OCI-LY7 (cell line): ENCODE measurements around the gene SLC22A9. TPM values are rescaled to one million over a fixed set of nuclear protein-coding genes. Genes with fewer than 3 reads are reported as not detected.
"Not testable (repeated sequence)": the region's sequence is repeated elsewhere in the genome, so short reads cannot be mapped to it uniquely, and the experiment has no call there.

Experiments
- Bru-seq: library from RNA; stranded (reverse); fragments of 400-500 nt; gene quantifications from one replicate; lab custom pipeline; 2021; lab: Mats Ljungman, UMichigan
- BruChase-seq, 2 experiments: library from RNA; stranded (reverse); fragments of 400-500 nt; gene quantifications; one replicate each; lab custom pipeline; 2021; lab: Mats Ljungman, UMichigan
- BruUV-seq: library from RNA; stranded (reverse); fragments of 400-500 nt; replicated peaks from 2 replicates; lab custom pipeline; 2021; lab: Mats Ljungman, UMichigan
- CTCF ChIA-PET: fragments of 300-600 bp; sonication (Branson Sonifier 250); formaldehyde crosslinking; loops from one replicate; lab custom pipeline; 2022; ENCODE audit warnings: antibody characterized with exemption; ENCODE audit not compliant: unreplicated experiment; lab: Charles Lee
- POLR2A ChIA-PET: fragments of 300-600 bp; sonication (Branson Sonifier 250); formaldehyde crosslinking; loops from one replicate; lab custom pipeline; 2022; ENCODE audit warnings: antibody characterized with exemption; lab: Charles Lee
- DNase-seq: peaks from one replicate; pipeline ENCODE4 v3.0.0-alpha.2; 2015; ENCODE audit warnings: low spot score
- H2AFZ ChIP-seq: fragments of 200-600 bp; sonication (generic), shearing (Covaris generic); 2 replicates; pipeline ENCODE4 v1.6.1; 2014; ENCODE audit warnings: mild to moderate bottlenecking, antibody characterized with exemption, low read length, moderate library complexity
- H3K27ac ChIP-seq: fragments of 200-600 bp; sonication (generic); 2 replicates; pipeline ENCODE4 v1.5.1; 2014; ENCODE audit warnings: mixed run types, low read depth, mild to moderate bottlenecking, moderate library complexity, low read length, inconsistent platforms; ENCODE audit not compliant: poor library complexity, severe bottlenecking
- H3K36me3 ChIP-seq: fragments of 200-600 bp; sonication (generic); 2 replicates; pipeline ENCODE4 v1.6.1; 2014; ENCODE audit warnings: mild to moderate bottlenecking, antibody characterized with exemption, low read length, moderate library complexity, mixed read lengths; ENCODE audit not compliant: insufficient read depth
- H3K4me1 ChIP-seq: fragments of 200-600 bp; sonication (generic); 2 replicates; pipeline ENCODE4 v1.5.1; 2014; ENCODE audit warnings: mild to moderate bottlenecking, low read length; ENCODE audit not compliant: insufficient read depth, poor library complexity, severe bottlenecking
- H3K4me2 ChIP-seq: fragments of 200-600 bp; sonication (generic); 2 replicates; pipeline ENCODE4 v1.6.1; 2014; ENCODE audit warnings: mild to moderate bottlenecking, low read length
- H3K4me3 ChIP-seq: fragments of 200-600 bp; sonication (generic); 2 replicates; pipeline ENCODE4 v1.5.1; 2014; ENCODE audit warnings: mild to moderate bottlenecking, low read depth, low read length; ENCODE audit not compliant: poor library complexity, severe bottlenecking
- H3K79me2 ChIP-seq: fragments of 200-600 bp; sonication (generic); 2 replicates; pipeline ENCODE4 v1.6.1; 2016; ENCODE audit warnings: low read depth, mild to moderate bottlenecking, low read length, moderate library complexity, mixed read lengths; ENCODE audit not compliant: insufficient read depth
- H3K9me2 ChIP-seq: fragments of 200-600 bp; sonication (generic); 2 replicates; pipeline ENCODE4 v1.6.1; 2016; ENCODE audit warnings: mild to moderate bottlenecking, low read length, mixed read lengths; ENCODE audit not compliant: insufficient read depth
- H3K9me3 ChIP-seq: fragments of 200-600 bp; sonication (generic); 2 replicates; pipeline ENCODE4 v1.6.1; 2014; ENCODE audit warnings: mild to moderate bottlenecking, mixed run types, low read length, mixed read lengths
- H4K20me1 ChIP-seq: fragments of 200-600 bp; sonication (generic); 2 replicates; pipeline ENCODE4 v1.6.1; 2014; ENCODE audit warnings: mild to moderate bottlenecking, antibody characterized with exemption, low read length, moderate library complexity, mixed read lengths; ENCODE audit not compliant: insufficient read depth
- CTCF ChIP-seq: fragments of 200-600 bp; sonication (generic); conservative IDR thresholded peaks from 2 replicates; pipeline ENCODE4 v1.5.1; 2014; ENCODE audit warnings: mild to moderate bottlenecking, antibody characterized with exemption, low read length, moderate library complexity, mixed read lengths
- EZH2phosphoT487 ChIP-seq: fragments of 200-600 bp; sonication (generic); IDR thresholded peaks from 2 replicates; pipeline ENCODE4 v1.6.1; 2018; ENCODE audit warnings: low read depth, borderline replicate concordance, mild to moderate bottlenecking, mixed run types, antibody characterized with exemption, low read length, moderate library complexity, mixed read lengths
- intact Hi-C: fragments of 100-400 bp; cut with micrococcal nuclease; formaldehyde crosslinking; loops from one replicate; pipeline ENCODE4 v1.10.0; 2022; ENCODE audit not compliant: unreplicated experiment
- long read RNA-seq: library from polyadenylated mRNA; stranded (forward); transcript quantifications from one replicate; pipeline ENCODE4 v2.0.0, GENCODE V29; 2022
- total RNA-seq, 2 experiments: library from RNA; depleted of rRNA in 1 of 2; stranded (reverse); fragments of >200 nt in 1 of 2; shearing (Covaris generic) in 1 of 2; gene quantifications; 2 replicates each; pipeline ENCODE4 v1.2.3, GENCODE V29; 2014 to 2022

The SLC22A9 gene
- total RNA-seq (2014; rRNA removed; shearing (Covaris generic)) (not detected in 2 replicates), total RNA-seq (2022) (not detected in 2 replicates), Bru-seq, nascent RNA (not detected), BruChase-seq, experiment 1, labeled RNA remaining after a 6-hour chase (not detected), BruChase-seq, experiment 2, labeled RNA remaining after a 2-hour chase (not detected)
- long read RNA-seq = 0 reads

GRCh38 chr11:63369165-63369970 lies at the start of gene SLC22A9:
SLC22A9 (plus strand) TSS chr11:63369785; CDS start chr11:63370057, 272 bp downstream.
- Histone ChIP-seq H3K4me2 (no peak within 1 kb of the TSS), H4K20me1 (no peaks in the 10 kb centered on the region), H2AFZ (no peak within 1 kb of the TSS), H3K9me2 (no peaks in the 10 kb centered on the region), H3K79me2 (no peaks in the 10 kb centered on the region), H3K4me3 (no peak within 1 kb of the TSS), H3K9me3 (no peaks in the 10 kb centered on the region), H3K4me1 (no peaks in the 10 kb centered on the region), H3K36me3 (no peaks in the 10 kb centered on the region), H3K27ac (no peak within 1 kb of the TSS)
- intact Hi-C loops = no loop called here
- DNase-seq = no peak
- no TSS peak for BruUV-seq
- ChIA-PET CTCF (no interaction called here), POLR2A (no interaction called here)
- TF ChIP-seq EZH2phosphoT487 (no peak), CTCF (no peak)

GRCh38 chr11:63321723-63322122 lies 47.9 kb upstream of the SLC22A9 start:
- ChIA-PET POLR2A (no interaction called here), CTCF (no interaction called here)
- no TSS peak for BruUV-seq

GRCh38 chr11:63335089-63335488 lies 34.5 kb upstream of the SLC22A9 start:
- H3K4me2 ChIP-seq, H3K4me1 ChIP-seq, H3K79me2 ChIP-seq, H3K4me3 ChIP-seq, intact Hi-C loops, H2AFZ ChIP-seq, H4K20me1 ChIP-seq, BruUV-seq, H3K9me3 ChIP-seq, DNase-seq, H3K27ac ChIP-seq, CTCF ChIA-PET, H3K9me2 ChIP-seq, H3K36me3 ChIP-seq: not testable (repeated sequence)
- POLR2A ChIA-PET = interaction anchor here (0.6 kb wide), 1 partner anchor 1987 kb away, joined by 4 read pairs; no protein-coding TSS in a partner anchor

More at GRCh38 chr11:63321723-63322122, 47.9 kb upstream of the SLC22A9 start:
- no peak for DNase-seq
- intact Hi-C loops = no loop called here
- Histone ChIP-seq H3K27ac (no peak overlapping the region), H3K36me3 (no peaks in the 10 kb centered on the region), H3K4me1 (no peaks in the 10 kb centered on the region), H3K4me2 (no peak overlapping the region), H2AFZ (no peak overlapping the region), H3K79me2 (no peaks in the 10 kb centered on the region), H3K9me3 (no peaks in the 10 kb centered on the region), H4K20me1 (no peaks in the 10 kb centered on the region), H3K9me2 (no peaks in the 10 kb centered on the region), H3K4me3 (no peak overlapping the region)
- TF ChIP-seq CTCF (no peak), EZH2phosphoT487 (no peak)
